Right lobe of liver (tissue), 6 donors: Measurements from ENCODE around the gene RALGAPA2. TPM values are rescaled to one million over a fixed set of nuclear protein-coding genes. Genes with fewer than 3 reads are reported as not detected.

ENCODE experiments used
- ATAC-seq, 4 donors: fragments of 200-7000 bp; cut with Tn5 transposase; one replicate each; pipeline ENCODE4 v1.9.1; 2020; ENCODE audit warnings: mild to moderate bottlenecking in 4 of 4, moderate library complexity in 4 of 4
- DNase-seq, 3 donors: peaks; one replicate each; pipeline ENCODE4 v3.0.0-alpha.2; 2020
- H3K27ac ChIP-seq, 3 donors: fragments of 200-600 bp; one replicate each; pipeline ENCODE4 v1.8.0; 2022
- H3K27me3 ChIP-seq, 2 donors: fragments of 200-600 bp; one replicate each; pipeline ENCODE4 v1.8.0; 2022
- H3K36me3 ChIP-seq, 4 donors: fragments of 200-600 bp; sonication (generic) in 1 of 4; one replicate each; pipeline versions ENCODE4 v1.5.1 to v1.8.0; 2017 to 2022; ENCODE audit warnings: control low read depth in 1 of 4
- H3K4me1 ChIP-seq, 4 donors: fragments of 200-600 bp; sonication (generic) in 1 of 4; one replicate each; pipeline versions ENCODE4 v1.5.1 to v1.8.0; 2017 to 2022; ENCODE audit warnings: control low read depth in 1 of 4
- H3K4me3 ChIP-seq, 3 donors: fragments of 200-600 bp; one replicate each; pipeline ENCODE4 v1.8.0; 2022
- H3K9me3 ChIP-seq, 4 donors: fragments of 200-600 bp; sonication (generic) in 1 of 4; one replicate each; pipeline versions ENCODE4 v1.5.1 to v1.8.0; 2017 to 2022; ENCODE audit warnings: control low read depth in 1 of 4
- CTCF ChIP-seq, 4 donors: fragments of 200-600 bp in 3 of 4; fragments of 450-650 bp in 1 of 4; IDR thresholded peaks; one replicate each; pipeline versions ENCODE4 v1.5.1 to v1.8.0; 2016 to 2022; ENCODE audit warnings: antibody characterized with exemption in 4 of 4, mild to moderate bottlenecking in 2 of 4
- POLR2A ChIP-seq: fragments of 450-650 bp; IDR thresholded peaks from one replicate; pipeline ENCODE4 v1.6.1; 2017; ENCODE audit warnings: antibody characterized with exemption, mild to moderate bottlenecking
- WGBS: methylation state at CpG from one replicate; pipeline ENCODE4 v1.1.6; 2018; ENCODE audit warnings: low coverage, low lambda C conversion rate; ENCODE audit not compliant: insufficient coverage; ENCODE audit errors: missing lambda C conversion rate; 5-methylcytosine and 5-hydroxymethylcytosine counted together
- intact Hi-C, 2 donors: fragments of 100-400 bp; cut with DNase I; formaldehyde crosslinking; loops; one replicate each; pipeline versions ENCODE4 v1.11.2 to v1.14.1; 2022
- total RNA-seq, 6 experiments: library from RNA; depleted of rRNA in 2 of 6; stranded (reverse); fragments of >200 nt in 2 of 6; fragmentation: NEBNext Ultra II Directional in 3 of 6; extraction: Animal tissue kit (Norgen Biotek cat#: 25700) in 3 of 6; gene quantifications; one replicate each; pipeline versions ENCODE4 v1.1.0 to v1.2.4, GENCODE V29; 2016 to 2023
- donor health status: DM: no; HTN: yes; CAD: no.
- donor health status: DM: no; HTN: no; CAD: no.
- donor health status: DM: no; HTN: no; CAD: no.
- donor health status: DM: no; HTN: yes; CAD: no.
- donor health status: DM: no; HTN: yes; CAD: no.

Gene RALGAPA2
- total RNA-seq, 6 experiments from 2014 or later, result 38.3 to 76.7 (median 62.7) TPM

- Histone ChIP-seq H3K27me3 (no peaks in the 10 kb centered on the region), H3K4me1 (no peaks in the 10 kb centered on the region), H3K36me3 (peaks cover 0 to 2% (median 0%) of the 10 kb centered on the region in 4 donors), H3K9me3 (no peaks in the 10 kb centered on the region), H3K27ac (no peak overlapping the region), H3K4me3 (no peak overlapping the region)
- intact Hi-C loops, result no loop called here
- ATAC-seq, result no peak
- no peak for TF ChIP-seq POLR2A
- no peak for TF ChIP-seq CTCF (IDR thresholded peaks at IDR 0.05)
- 89% methylated on average over 4 of the region's 4 CpGs for WGBS
- no peak for DNase-seq
Observed at GRCh38 chr20:20426655-20426907, 285.9 kb downstream of the RALGAPA2 start.

GRCh38 chr20:20425823-20426654 lies 286.4 kb downstream of the RALGAPA2 start:
- intact Hi-C loops, result no loop called here
- TF ChIP-seq CTCF (IDR thresholded peaks at IDR 0.05) (no peak), POLR2A (no peak)
- Histone ChIP-seq H3K4me1 (no peaks in the 10 kb centered on the region), H3K36me3 (peaks cover 0 to 2% (median 0%) of the 10 kb centered on the region in 4 donors), H3K27ac (no peak overlapping the region), H3K27me3 (no peaks in the 10 kb centered on the region), H3K9me3 (no peaks in the 10 kb centered on the region), H3K4me3 (no peak overlapping the region)
- 71% methylated on average over 4 of the region's 5 CpGs for WGBS
- ATAC-seq (no peak), DNase-seq (no peak)

GRCh38 chr20:20423117-20423516 lies 289.3 kb downstream of the RALGAPA2 start:
- intact Hi-C loops, result no loop called here
- Histone ChIP-seq H3K4me1 (no peaks in the 10 kb centered on the region), H3K4me3 (no peak overlapping the region), H3K27ac (no peak overlapping the region), H3K27me3 (no peaks in the 10 kb centered on the region), H3K36me3 (peaks cover 0 to 10% (median under 1%) of the 10 kb centered on the region in 4 donors), H3K9me3 (no peaks in the 10 kb centered on the region)
- peak in 1 of 4 donors; percentile 38 for ATAC-seq
- 100% methylated on average over 1 of the region's 1 CpG for WGBS
- TF ChIP-seq POLR2A, result no peak
- TF ChIP-seq CTCF (IDR thresholded peaks at IDR 0.05), result no peak
- DNase-seq, result no peak

DNA sequence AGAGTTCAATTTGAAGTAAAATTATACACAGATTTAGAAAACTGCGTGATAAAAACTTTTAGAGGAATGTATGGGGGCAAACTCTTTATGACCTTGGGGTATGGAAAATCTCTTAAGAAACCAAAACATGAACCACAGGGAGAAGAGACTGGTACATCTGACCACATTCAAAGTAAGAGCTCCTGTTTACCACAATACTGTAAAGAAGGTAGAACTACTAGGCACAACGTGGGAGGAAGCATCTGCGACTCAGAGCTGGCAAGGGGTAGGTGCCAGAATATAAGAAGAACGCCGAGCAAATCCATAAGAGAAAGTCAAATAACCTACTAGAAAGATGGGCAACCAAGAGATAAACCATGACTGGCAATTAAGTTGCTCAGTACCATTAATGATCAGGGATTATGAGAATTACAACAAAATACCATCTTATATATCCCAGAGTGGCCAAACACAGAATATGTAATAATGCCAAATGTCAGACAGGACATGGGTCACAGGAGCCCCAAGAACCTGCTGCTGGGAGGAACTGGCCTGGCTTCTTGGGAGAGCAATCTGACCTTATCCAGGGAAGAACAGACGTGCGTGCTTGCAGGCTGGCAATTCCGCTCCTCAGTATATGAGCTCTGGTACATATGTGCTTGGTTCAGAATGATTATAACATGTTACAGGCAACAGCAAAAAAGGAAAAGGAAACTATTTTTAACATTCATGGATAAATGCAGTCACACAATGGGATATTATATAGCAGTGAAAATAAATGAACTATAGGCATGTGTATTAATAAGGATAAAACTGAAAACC lies 294.4 kb downstream of the RALGAPA2 start:
- 93% methylated on average over 8 of the region's 8 CpGs for WGBS
- H3K27me3 ChIP-seq, result no peaks in the 10 kb centered on the region
- H3K9me3 ChIP-seq, result no peaks in the 10 kb centered on the region
- H3K36me3 ChIP-seq, result peaks cover 0 to 13% (median 0%) of the 10 kb centered on the region in 4 donors
- H3K27ac ChIP-seq, result no peak overlapping the region
- no peaks in the 10 kb centered on the region for H3K4me1 ChIP-seq
- DNase-seq, result no peak
- no peak for TF ChIP-seq POLR2A
- TF ChIP-seq CTCF (IDR thresholded peaks at IDR 0.05), result no peak
- ATAC-seq, result no peak
- intact Hi-C loops, result no loop called here
- no peak overlapping the region for H3K4me3 ChIP-seq
